DOHH2 (cell line): Measurements from ENCODE around the gene DISP2.

Experiments
- H3F3A ChIP-seq: fragments of 200-600 bp; sonication (generic), shearing (Covaris generic); 2 replicates; pipeline ENCODE4 v1.6.0; 2016; ENCODE audit warnings: antibody characterized with exemption, mild to moderate bottlenecking; ENCODE audit not compliant: control insufficient read depth, insufficient read depth
- H3K27ac ChIP-seq: fragments of 200-600 bp; sonication (generic); 2 replicates; pipeline ENCODE4 v1.5.1; 2014; ENCODE audit warnings: low read depth, mild to moderate bottlenecking, low read length, moderate library complexity
- H3K27me3 ChIP-seq: fragments of 200-600 bp; sonication (generic); 2 replicates; pipeline ENCODE4 v1.6.1; 2014; ENCODE audit warnings: mild to moderate bottlenecking, low read length, mixed read lengths; ENCODE audit not compliant: control insufficient read depth
- H3K36me3 ChIP-seq: fragments of 200-600 bp; sonication (generic); 2 replicates; pipeline ENCODE4 v1.6.1; 2014; ENCODE audit warnings: mild to moderate bottlenecking, low read length, moderate library complexity, mixed read lengths; ENCODE audit not compliant: control insufficient read depth
- H3K4me1 ChIP-seq: fragments of 200-600 bp; sonication (generic); 2 replicates; pipeline ENCODE4 v1.6.1; 2014; ENCODE audit warnings: mild to moderate bottlenecking, low read length, mixed read lengths; ENCODE audit not compliant: control insufficient read depth
- H3K4me2 ChIP-seq: fragments of 200-600 bp; sonication (generic); 2 replicates; pipeline ENCODE4 v1.6.0; 2014; ENCODE audit warnings: mild to moderate bottlenecking, low read length, moderate library complexity
- H3K4me3 ChIP-seq: fragments of 200-600 bp; sonication (generic); 2 replicates; pipeline ENCODE4 v1.5.1; 2014; ENCODE audit warnings: mild to moderate bottlenecking, low read length, mixed read lengths
- H3K79me2 ChIP-seq: fragments of 200-600 bp; sonication (generic); 2 replicates; pipeline ENCODE4 v1.6.1; 2014; ENCODE audit warnings: mild to moderate bottlenecking, low read length, mixed read lengths; ENCODE audit not compliant: control insufficient read depth
- H3K9me2 ChIP-seq: fragments of 200-600 bp; sonication (generic); replicated peaks from 2 replicates; pipeline ENCODE4 v1.6.1; 2014; ENCODE audit warnings: mild to moderate bottlenecking, low read length, mixed read lengths; ENCODE audit not compliant: control insufficient read depth
- H3K9me3 ChIP-seq: fragments of 200-600 bp; sonication (generic); 2 replicates; pipeline ENCODE4 v1.6.1; 2014; ENCODE audit warnings: antibody characterized with exemption, low read length, mixed read lengths; ENCODE audit not compliant: control insufficient read depth, insufficient read depth
- H4K20me1 ChIP-seq: fragments of 200-600 bp; sonication (generic); 2 replicates; pipeline ENCODE4 v1.6.0; 2014; ENCODE audit warnings: low read depth, mild to moderate bottlenecking, antibody characterized with exemption, low read length, moderate library complexity; ENCODE audit not compliant: control insufficient read depth, insufficient read depth
- CTCF ChIP-seq: fragments of 200-600 bp; sonication (generic); IDR thresholded peaks from one replicate; pipeline ENCODE4 v1.5.1; 2014; ENCODE audit warnings: antibody characterized with exemption, mild to moderate bottlenecking, low read depth, low read length; ENCODE audit not compliant: poor library complexity, severe bottlenecking
- EZH2phosphoT487 ChIP-seq: fragments of 200-600 bp; sonication (generic); IDR thresholded peaks from 2 replicates; pipeline ENCODE4 v1.6.1; 2017; ENCODE audit warnings: borderline replicate concordance, mild to moderate bottlenecking, antibody characterized with exemption, low read length, moderate library complexity, mixed read lengths

The DISP2 gene

DNA sequence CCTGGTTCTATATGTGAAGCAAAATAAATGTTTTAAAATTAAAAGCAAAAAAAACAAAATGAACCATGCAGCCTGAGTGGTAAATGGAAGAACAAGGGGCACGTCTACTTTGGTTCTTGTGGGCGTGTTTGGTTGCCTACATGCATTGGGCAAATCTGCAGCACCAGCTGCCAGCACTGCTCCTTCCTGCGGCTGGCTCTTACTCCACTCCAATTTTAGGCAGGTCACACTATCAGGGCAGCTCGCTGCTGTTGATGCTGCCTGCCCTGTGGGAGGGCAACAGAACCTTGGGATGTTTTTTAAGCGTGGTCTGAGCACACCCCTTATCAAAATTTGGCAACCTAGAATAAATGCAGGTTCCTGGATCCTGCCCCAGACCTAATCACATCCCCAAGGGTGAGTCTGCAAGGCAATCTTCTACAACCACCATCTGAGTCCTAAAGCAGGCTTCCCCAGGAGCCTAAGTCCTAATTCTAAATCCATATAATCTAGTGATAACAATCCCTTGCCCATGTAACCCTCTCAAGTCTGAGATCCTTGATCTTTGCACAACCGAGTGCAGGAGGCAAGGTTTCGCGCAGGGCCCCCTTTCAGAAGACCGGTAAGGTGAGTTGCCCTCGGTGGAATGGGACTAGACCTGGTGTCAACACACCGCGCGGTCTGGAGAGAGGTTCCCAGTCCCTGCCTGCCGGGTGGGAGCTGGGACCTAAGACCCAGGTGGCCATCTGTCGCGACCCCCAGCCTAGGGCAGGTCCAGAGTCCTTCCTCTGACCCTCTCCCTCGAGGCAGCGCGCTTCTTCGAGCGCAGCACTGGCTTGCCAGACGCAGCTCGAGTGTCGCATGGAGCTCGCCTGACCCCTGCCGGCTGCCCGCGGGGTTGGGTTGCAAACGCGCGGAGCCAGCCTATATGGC lies 63.5 kb downstream of the DISP2 start:
- H3K36me3 ChIP-seq, result peaks cover 3% of the 10 kb centered on the region; the same call in 1 of the 2 replicates
- peak; percentile 86 for TF ChIP-seq CTCF
- no peak for TF ChIP-seq EZH2phosphoT487
- H3K9me3 ChIP-seq, result no peaks in the 10 kb centered on the region
- H3K79me2 ChIP-seq, result no peaks in the 10 kb centered on the region
- peaks cover 3% of the 10 kb centered on the region; the same call in 1 of the 2 replicates for H3K4me1 ChIP-seq
- peak overlapping the region; percentile 45 for H3K4me2 ChIP-seq
- no peak overlapping the region for H3K27ac ChIP-seq
- H3K9me2 ChIP-seq, result no peaks in the 10 kb centered on the region
- no peak overlapping the region for H3K4me3 ChIP-seq
- H4K20me1 ChIP-seq, result no peaks in the 10 kb centered on the region
- H3K27me3 ChIP-seq, result peaks cover 3% of the 10 kb centered on the region; the same call in 1 of the 2 replicates
- H3F3A ChIP-seq, result no peaks in the 10 kb centered on the region

- no peak for TF ChIP-seq CTCF
- no peak for TF ChIP-seq EZH2phosphoT487
- Histone ChIP-seq H3K9me3 (no peaks in the 10 kb centered on the region), H4K20me1 (no peaks in the 10 kb centered on the region)
These were observed 66.6 kb downstream of the DISP2 start for GRCh38 chr15:40424483-40425115.

DNA sequence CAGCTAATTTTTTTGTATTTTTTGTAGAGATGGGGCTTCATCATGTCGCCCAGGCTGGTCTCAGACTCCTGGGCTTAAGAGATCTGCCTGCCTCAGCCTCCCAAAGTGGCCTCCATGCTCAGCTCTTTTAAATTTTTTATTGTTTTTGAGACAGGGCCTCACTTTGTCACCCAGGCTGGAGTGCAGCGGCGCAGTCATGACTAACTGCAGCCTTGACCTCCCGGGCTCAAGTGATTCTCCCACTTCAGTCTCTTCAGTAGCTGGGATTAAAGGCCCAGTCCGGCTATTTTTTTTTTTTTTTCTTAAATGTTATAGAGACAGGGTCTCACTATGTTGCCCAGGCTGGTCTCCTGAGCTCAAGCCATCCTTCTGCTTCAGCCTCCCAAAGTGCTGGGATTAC lies 67.7 kb downstream of the DISP2 start:
- H3K4me1 ChIP-seq, result peaks cover 3% of the 10 kb centered on the region; the same call in 1 of the 2 replicates
- TF ChIP-seq CTCF, result no peak
- TF ChIP-seq EZH2phosphoT487, result no peak
- no peak overlapping the region for H3K4me2 ChIP-seq
- H3K27me3 ChIP-seq, result peaks cover 16% of the 10 kb centered on the region
- H3K36me3 ChIP-seq, result no peaks in the 10 kb centered on the region
- H3F3A ChIP-seq, result no peaks in the 10 kb centered on the region
- no peaks in the 10 kb centered on the region for H3K79me2 ChIP-seq
- no peaks in the 10 kb centered on the region for H4K20me1 ChIP-seq
- H3K9me3 ChIP-seq, result no peaks in the 10 kb centered on the region
- no peak overlapping the region for H3K27ac ChIP-seq
- no peaks in the 10 kb centered on the region for H3K9me2 ChIP-seq
- no peak overlapping the region for H3K4me3 ChIP-seq

More at GRCh38 chr15:40424483-40425115, 66.6 kb downstream of the DISP2 start:
- no peak overlapping the region for H3K4me3 ChIP-seq
- H3F3A ChIP-seq, result no peaks in the 10 kb centered on the region
- no peak overlapping the region for H3K4me2 ChIP-seq
- peaks cover 3% of the 10 kb centered on the region; the same call in 1 of the 2 replicates for H3K4me1 ChIP-seq
- no peaks in the 10 kb centered on the region for H3K9me2 ChIP-seq
- H3K27ac ChIP-seq, result no peak overlapping the region
- H3K36me3 ChIP-seq, result no peaks in the 10 kb centered on the region
- peaks cover 12% of the 10 kb centered on the region for H3K27me3 ChIP-seq
- no peaks in the 10 kb centered on the region for H3K79me2 ChIP-seq
